H54 (cell line): ENCODE results near the gene FRAT1.

Experiments
- DNase-seq: peaks from one replicate; pipeline ENCODE4 v3.0.0; 2011; ENCODE audit warnings: low spot score, mixed read lengths; ENCODE audit not compliant: insufficient read length
- FAIRE-seq: peaks from 3 replicates; lab custom pipeline; 2011; peaks lifted over from hg19 to GRCh38; lab: Jason Lieb, UNC
- POLR2A ChIP-seq: IDR thresholded peaks from 2 replicates; pipeline ENCODE4 v1.6.1; 2011; ENCODE audit warnings: low read depth, mild to moderate bottlenecking, low read length

The FRAT1 gene

DNA sequence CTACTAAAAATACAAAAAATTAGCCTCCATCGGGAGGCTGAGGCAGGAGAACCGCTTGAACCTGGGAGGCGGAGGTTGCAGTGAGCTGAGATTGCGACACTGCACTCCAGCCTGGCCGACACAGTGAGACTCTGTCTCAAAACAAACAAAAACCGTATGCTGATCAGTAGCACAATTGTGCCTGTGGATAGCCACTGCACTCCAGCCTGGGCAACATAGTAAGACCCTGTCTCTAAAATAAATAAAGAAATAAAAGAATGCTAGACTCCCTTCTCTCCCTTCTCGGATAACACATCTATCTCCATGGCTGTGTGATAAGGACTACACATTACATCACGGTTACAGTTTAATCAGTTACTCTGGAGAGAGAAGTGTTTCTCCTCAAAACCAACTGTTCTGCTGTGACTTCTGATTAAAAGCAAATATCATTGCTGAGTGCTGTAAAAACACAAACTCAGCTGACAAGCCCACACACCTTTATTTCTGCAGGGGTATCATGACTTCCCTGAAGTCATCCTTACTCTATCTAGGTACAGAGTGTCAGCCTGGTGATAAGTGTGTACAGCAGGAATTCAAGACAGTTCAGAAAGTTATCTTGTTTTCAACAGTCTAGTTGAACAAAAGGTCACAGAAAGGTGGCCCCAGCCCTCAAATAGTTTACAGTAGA lies 21.4 kb upstream of the FRAT1 start:
- TF ChIP-seq POLR2A: no peak
- DNase-seq (no peak), FAIRE-seq (no peak)

DNA sequence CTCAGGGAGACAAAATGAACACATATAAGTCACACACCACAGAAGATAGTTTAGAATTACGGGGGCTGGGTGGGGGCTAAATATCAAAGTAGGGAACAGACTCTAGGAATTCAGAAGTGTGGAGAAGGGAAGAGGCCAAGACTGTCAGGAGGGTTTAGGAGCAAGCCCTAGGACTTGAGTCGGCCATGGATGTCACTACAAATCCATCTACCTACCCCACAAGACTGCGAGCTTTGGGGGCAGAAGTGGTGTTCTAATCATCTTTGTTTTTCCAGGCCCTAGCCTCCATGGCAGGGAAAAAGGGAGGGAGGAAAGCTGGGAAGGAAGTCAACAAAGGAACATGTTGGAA lies 20.9 kb upstream of the FRAT1 start:
- TF ChIP-seq POLR2A: no peak
- FAIRE-seq: no peak

GRCh38 chr10:97300980-97301379 lies 18.1 kb upstream of the FRAT1 start:
- no peak for FAIRE-seq
- TF ChIP-seq POLR2A: no peak
- DNase-seq: no peak

More for the DNA sequence above, 20.9 kb upstream of the FRAT1 start:
- no peak for DNase-seq

GRCh38 chr10:97302088-97302791 lies 16.8 kb upstream of the FRAT1 start:
- no peak for TF ChIP-seq POLR2A
- FAIRE-seq: no peak
- no peak for DNase-seq

- FAIRE-seq (no peak), DNase-seq (no peak)
- no peak for TF ChIP-seq POLR2A
Measured at GRCh38 chr10:97307441-97307840, 11.6 kb upstream of the FRAT1 start.

DNA sequence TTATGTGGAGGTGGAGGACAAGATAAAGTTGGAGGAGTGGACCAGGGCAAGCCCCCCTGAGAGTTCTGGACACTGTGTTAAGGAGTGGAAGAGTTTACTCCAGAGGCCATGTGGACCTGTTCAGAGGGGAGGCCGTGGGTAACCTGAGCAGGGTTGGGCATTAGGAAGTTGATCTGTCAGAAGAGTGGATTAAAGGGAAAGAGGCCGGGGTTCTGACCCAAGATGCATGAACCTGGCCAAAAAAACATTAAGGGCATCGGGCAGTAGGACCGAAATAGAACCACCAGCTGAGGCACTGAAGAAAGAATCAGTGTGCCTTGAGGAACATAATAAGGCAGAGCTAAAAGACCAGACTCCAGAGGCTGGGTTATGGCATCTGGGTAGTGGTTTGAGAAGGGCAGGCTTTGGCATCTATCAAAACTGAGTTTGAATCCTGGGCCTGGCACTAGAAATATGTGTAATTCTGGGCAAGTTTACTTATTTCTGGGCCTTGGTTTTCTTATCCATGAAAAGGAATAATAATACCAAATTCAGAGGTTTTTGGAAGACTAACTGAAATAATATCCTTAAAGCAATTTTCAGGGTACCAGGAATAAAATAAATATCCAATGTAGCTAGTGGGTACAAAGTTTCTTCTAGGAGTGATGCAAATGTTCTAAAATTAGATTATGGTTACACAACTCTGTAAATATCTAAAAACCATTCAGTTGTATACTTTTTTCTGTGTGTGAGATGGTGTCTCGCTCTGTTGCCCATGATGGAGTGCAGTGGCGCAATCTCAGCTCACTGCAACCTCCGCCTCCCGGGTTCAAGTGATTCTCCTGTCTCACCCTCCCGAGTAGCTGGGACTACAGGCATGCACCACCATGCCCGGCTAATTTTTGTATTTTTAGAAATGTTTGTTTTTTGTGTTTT lies 10.9 kb upstream of the FRAT1 start:
- DNase-seq (no peak), FAIRE-seq (no peak)
- TF ChIP-seq POLR2A: no peak

- TF ChIP-seq POLR2A: no peak
- DNase-seq (no peak), FAIRE-seq (no peak)
Measured at GRCh38 chr10:97311111-97311626, 7.9 kb upstream of the FRAT1 start.

- TF ChIP-seq POLR2A: no peak
- DNase-seq (no peak), FAIRE-seq (no peak)
Measured at GRCh38 chr10:97312897-97313296, 6.2 kb upstream of the FRAT1 start.

GRCh38 chr10:97314671-97315070 lies 4.4 kb upstream of the FRAT1 start:
- FAIRE-seq: no peak

DNA sequence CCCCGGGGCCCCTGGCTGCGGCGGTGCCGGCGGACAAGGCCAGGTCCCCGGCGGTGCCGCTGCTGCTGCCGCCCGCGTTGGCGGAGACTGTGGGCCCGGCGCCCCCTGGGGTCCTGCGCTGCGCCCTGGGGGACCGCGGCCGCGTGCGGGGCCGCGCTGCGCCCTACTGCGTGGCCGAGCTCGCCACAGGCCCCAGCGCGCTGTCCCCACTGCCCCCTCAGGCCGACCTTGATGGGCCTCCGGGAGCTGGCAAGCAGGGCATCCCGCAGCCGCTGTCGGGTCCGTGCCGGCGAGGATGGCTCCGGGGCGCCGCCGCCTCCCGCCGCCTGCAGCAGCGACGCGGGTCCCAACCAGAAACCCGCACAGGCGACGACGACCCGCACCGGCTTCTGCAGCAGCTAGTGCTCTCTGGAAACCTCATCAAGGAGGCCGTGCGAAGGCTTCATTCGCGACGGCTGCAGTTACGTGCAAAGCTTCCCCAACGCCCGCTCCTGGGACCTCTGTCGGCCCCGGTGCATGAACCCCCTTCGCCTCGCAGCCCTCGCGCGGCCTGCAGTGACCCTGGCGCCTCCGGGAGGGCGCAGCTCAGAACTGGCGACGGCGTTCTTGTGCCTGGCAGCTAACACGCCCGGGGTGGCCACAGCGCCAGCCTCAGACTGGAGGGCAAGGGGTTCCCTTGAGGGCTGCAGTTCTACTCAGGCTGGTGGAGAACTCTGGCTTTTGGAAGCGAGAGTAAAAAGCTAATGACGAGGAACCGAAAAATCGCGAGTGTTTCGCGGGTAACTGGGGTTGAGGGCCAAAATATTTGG lies 804 bp downstream of the FRAT1 start:
- FAIRE-seq (no peak), DNase-seq (no peak)
- no peak for TF ChIP-seq POLR2A

More at GRCh38 chr10:97314671-97315070, 4.4 kb upstream of the FRAT1 start:
- no peak for TF ChIP-seq POLR2A
- DNase-seq: no peak

GRCh38 chr10:97320480-97321031 lies 1.5 kb downstream of the FRAT1 start:
- FAIRE-seq: no peak
- DNase-seq: no peak
- TF ChIP-seq POLR2A: no peak

- no peak for TF ChIP-seq POLR2A
- FAIRE-seq (no peak), DNase-seq (no peak)
Measured at GRCh38 chr10:97321032-97321803, 2.1 kb downstream of the FRAT1 start.
